GM18520 (cell line): ENCODE results near the gene CD180.

Experiments used
- ATAC-seq: cut with Tn5 transposase; IDR thresholded peaks from one replicate; pipeline ENCODE4 v1.9.1; 2021; ENCODE audit not compliant: unreplicated experiment

Gene CD180

DNA sequence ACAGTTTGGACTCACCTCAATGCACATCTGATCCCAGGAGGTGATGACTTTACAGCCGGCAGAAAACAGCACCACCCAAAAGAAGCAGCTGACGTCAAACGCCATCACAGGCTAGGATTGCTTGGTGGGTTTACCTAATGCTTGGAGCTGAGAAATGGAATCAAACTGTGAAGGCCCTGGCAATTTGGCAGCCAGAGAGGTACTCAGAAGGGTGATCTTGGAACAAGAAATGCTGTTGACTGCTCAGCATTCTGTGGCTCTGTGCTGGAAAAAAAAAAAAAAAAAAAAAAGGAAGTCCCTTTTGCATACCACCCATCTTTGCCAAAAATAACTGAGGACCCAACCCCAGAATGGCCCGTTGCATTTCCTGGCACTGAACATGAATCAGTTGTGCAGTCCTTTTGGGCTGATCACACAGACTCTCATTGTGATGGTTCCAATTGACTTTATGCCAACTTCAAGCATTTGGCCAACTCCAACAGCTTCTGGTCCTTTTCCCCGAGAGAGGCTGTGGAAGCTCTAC is at the start of gene CD180:
CD180 (minus strand) TSS at position 263 of the 523 bp plus-strand sequence; CDS start at position 105, 158 bp downstream.
- ATAC-seq, result no peak

DNA sequence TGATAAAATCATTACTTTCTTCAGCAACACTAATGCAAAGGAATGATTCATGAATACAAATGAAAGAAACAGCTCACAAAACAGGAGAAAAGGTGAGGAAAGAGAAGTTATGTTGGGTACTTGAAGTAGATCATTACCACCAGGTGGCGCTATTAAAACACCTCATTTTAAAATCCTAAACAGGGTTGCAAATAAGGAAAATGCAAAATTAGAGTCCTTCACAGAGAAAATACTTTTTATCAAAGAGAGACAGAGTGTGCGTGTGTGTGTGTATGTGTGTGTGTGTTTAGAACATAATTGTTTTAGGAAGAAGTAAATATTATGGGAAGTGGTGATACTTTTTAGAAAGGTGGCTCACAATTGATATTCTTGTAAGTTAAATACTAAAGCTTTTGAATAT is 49.5 kb upstream of the CD180 start:
- no peak for ATAC-seq

DNA sequence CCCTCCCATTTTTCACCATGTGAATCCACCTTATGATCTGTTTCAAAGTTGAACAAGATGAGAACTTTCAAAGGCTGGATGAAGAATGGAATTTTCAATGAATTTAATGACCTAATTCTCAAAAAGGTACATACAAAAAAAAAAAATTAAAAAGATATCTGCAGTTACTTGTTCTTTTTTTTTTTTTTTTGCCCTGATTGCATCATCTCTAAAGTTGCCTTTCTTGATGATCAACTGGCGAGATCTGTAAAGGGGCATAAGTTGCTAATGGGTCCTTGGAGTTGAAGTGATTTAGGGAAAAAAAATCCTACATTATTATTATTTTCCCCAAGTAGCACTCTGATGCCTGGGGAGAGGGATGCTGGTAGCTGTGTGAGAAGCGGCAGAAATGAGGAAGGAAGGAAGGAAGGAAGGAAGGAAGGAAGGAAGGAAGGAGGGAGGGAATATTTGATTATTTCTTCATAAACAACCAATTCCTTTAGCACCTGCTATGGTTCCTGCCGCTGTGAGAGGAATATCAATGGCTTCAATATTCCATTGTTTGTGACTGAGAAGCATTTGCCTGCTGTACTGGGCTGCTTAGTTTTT is 48.8 kb upstream of the CD180 start:
- no peak for ATAC-seq

DNA sequence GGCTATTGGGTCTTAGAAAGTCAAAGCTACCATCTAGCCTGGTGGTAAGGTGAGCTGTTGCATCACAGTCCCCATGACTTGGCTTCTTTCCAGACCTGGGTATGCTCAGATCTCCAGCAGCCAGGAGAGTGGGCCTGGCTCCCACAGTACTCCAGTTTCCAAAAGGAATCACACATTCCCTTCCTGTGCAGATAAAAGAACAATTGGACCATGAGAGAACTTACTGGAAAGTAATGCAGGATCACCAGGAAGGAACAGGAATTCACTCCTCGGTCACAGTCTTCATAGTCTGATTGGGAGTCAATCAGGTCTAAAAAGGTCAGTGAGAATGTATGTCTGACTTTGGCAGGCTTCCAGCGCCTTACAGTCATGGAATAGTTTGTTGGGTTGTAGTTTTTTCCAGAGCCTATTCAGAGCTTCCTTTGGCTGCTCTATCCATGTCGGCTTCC is 47.8 kb upstream of the CD180 start:
- ATAC-seq, result no peak

DNA sequence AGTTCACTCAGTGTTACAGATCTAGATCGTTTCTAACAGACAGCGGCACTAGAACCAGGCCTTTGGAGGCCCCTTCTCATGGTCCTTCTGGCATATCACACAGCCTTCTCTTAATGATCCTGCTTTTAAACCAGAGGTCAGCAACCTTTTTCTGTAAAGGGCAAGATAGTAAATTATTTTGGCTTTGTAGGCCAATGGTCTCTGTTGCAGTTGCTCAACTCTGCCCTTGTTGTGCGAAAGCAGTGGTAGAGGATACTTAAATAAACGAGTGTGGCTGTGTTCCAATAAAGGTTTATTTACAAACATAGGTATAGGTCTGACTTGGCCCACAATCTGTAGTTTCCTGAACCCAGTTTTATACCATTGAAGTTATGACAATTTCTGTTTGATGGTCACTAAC is 47.3 kb upstream of the CD180 start:
- no peak for ATAC-seq

DNA sequence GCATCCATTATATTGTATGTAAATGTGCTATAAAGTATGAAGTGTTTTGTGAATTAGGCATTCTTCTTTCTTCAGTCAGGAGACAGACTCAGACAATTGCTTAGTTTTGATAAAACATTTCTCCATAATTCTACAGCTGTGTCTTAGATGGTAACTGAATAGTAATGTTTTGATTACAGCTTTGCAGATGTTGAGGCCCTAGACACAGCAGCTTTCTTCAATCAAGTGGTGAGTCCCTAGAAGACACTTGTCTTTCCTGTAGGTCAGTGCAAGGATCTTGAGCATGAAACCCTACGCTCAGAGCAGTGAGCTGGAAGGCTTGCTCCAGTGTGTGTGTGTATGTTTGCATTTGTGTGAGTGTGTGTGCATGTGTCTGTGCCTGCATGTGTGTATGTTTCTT is 46.8 kb upstream of the CD180 start:
- ATAC-seq, result no peak

DNA sequence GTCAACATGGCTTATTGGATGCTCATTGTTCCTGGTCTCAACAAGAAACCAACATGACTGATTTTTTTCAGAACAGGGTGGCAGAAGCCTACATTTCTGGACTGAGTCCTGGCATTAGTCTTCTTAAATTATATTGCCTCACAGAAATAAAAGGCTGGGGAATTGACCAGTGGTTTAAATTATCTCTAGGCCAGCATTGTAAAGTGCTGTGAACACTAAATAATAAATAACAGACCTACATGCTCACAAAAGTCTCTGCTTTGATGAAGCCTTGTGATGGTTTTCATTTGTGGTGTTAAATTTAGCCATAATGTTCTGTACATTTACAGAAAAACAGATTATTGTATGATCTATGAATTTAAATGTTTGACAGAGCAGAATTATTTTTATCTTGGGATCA is 44.7 kb upstream of the CD180 start:
- no peak for ATAC-seq

DNA sequence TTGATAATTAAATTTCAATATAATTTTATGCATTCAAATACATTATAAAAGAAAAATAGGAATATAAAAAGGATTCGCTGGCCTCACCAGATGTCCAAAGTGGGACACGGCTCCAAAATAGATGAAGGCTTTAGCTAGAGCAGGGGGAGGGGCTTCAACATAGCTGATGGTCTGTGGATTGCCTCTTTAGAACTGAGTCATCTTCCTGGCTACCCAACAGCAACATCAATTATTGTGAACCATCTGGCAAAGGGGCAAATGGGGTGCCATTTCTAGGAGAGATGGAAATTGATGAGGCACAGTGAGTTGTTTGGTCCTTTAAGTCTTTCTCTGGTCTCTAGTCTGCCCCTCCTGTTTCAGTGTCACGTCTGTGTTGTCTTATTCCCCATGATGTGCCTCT is 44.2 kb upstream of the CD180 start:
- no peak for ATAC-seq

DNA sequence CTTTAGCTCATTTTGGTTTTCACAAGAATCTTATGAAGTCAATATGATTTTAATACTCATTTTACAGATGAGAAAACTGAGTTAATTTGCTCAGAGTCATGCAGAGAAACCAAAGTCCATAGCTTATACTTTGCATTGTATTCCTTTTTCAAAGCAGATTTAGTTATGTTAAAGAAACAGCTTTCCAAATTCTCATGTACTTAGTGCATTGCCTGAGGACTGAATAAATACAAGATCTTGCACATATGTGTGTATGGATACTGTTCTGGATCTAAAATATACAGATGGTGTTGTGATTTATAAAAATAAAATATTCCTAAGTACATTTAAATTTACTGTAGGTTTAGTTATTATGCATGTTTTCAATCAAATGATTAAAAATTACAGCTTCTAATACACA is 43.5 kb upstream of the CD180 start:
- ATAC-seq, result no peak

DNA sequence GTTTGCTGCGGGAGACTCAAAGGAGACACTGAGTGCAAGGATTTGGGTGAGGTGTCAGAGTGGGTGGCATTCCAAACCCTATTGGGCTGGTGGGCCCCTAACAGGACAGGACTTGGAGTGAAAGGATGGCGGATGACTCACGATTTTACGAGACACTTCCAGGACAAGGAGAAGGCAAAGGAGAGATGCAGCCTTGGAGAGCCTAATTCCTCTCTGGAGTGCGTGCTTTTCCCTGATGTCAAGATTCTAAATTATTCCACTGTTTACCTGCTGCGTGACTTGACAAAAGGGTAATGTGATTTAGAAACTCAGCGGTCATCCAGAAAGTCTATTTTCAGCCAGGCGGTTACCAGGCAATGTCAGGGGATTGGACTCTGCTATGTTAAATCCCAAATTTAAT is 41.6 kb upstream of the CD180 start:
- ATAC-seq, result no peak

DNA sequence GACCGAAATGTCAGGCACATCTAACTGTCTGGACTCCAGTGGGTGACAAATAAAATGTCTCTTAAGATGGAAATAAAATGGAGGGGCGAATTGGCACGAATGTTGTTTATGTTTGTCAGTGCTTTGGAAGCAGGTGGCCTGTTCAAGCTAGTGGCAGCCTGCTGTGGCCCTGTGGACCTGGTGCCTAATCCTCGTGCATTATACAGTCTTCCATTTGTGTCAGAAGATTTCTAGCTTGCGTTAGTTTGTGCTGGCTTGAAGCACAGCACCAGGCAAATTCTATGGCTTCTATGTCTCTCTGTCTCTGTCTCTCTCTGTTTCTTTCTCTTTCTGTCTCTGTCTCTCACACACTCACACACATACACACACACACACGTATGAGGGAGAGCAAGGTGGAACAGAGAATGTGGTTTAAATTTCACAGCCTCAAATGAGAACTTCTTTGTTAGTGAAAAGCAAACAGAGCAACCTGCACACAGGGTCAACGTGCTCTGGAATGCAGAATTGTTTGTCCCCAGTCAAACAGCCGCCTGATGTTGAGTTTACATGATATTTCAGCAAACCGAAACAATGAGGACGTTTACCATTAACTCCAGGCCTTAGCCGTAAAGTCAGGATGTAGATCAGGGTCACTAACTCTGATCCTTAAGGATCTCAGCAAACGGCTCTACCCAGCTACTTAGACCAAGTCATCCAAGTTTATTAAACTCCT is 39.0 kb upstream of the CD180 start:
- ATAC-seq, result no peak

DNA sequence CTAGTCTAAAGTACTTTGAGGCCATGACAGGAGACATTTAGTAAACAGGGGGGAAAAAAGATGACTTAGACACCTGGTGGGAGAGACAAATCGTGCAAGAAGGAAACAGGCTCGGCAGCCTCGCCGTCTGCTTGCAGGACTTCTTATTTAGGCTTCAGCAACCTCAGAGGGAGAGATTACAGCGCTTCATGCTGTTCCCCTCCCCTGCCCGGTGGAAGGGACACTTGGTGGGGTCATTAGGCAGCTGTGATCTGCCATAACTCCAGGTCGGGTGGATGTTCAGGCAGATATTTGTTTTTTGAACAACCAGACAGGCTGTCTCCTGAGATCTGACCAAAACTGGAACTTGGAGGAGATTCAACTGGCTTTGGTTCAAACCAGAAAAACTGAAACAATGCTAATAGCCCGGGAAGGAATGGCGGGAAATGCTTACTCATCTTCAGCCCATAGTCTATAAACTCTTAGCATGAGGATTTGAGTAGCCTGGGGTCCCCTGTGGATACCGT is 38.1 kb upstream of the CD180 start:
- no peak for ATAC-seq

DNA sequence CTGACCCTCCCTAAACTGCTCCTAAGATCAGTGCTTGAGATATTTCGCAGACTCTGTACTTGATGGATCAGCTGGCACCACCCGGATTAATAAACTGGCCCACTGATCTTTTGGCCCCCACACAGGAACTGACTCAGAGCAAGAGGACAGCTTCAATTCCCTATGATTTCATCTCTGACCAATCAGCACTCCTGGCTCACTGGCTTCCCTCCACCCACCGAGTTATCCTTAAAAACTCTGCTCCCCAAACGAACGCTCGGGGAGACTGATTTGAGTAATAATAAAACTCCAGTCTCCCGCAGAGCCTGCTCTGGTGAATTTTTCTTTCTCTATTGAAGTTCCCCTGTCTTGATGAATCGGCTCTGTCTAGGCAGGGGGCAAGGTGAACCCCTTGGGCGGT is 36.5 kb upstream of the CD180 start:
- no peak for ATAC-seq

DNA sequence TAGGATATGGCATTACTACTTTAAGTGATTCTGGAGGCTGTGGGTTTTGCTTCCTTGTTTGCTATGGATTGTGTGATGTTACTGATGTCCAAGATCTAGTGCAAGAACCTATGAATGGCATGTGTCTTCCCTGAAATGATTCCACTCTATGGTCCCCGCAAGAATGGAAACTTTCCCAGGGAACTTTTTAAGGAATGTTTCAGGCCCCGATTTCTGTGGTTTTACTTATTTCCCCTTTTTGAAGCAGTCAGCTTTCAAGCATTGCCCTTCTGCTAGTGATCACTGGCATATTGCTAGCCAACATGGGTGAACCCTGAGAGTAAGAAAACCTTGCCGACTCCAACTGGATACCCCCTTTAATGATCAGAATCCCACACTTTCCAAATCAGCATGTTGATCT is 26.6 kb upstream of the CD180 start:
- ATAC-seq, result no peak

DNA sequence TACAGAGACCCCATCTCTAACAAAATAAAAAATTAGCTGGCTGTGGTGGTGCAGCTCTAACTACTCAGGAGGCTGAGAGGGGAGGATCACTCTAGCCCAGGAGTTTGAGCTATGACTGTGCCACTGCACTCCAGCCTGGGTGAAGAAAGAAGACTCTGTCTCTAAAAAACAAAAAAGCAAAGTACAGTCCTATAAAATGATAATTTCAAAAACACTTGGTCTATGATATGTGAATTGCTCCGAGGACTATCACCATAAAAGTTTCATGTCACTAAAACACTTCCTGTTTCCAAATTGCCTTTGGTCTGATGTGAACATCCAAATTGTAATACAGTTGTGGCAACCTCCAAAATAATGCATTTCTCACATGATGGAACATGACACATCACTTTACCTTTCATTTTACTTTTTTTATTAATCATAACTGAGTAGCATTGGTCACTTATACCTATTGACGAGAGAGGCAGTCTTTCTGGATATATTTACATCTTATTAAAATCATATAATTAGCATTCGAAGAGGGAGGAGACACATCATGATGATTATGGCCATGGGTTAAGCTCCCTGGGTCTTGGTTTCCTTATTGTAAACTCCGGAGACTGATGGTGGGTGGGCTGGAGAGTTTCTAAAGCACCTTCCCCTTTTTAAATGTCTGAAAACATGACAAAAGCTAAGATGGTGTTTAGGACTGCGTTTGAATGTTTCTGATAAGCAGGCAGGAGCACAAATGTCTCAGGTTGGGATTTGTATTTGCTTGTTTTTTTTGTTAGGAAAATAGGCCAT is 25.8 kb upstream of the CD180 start:
- peak; percentile 28 for ATAC-seq

DNA sequence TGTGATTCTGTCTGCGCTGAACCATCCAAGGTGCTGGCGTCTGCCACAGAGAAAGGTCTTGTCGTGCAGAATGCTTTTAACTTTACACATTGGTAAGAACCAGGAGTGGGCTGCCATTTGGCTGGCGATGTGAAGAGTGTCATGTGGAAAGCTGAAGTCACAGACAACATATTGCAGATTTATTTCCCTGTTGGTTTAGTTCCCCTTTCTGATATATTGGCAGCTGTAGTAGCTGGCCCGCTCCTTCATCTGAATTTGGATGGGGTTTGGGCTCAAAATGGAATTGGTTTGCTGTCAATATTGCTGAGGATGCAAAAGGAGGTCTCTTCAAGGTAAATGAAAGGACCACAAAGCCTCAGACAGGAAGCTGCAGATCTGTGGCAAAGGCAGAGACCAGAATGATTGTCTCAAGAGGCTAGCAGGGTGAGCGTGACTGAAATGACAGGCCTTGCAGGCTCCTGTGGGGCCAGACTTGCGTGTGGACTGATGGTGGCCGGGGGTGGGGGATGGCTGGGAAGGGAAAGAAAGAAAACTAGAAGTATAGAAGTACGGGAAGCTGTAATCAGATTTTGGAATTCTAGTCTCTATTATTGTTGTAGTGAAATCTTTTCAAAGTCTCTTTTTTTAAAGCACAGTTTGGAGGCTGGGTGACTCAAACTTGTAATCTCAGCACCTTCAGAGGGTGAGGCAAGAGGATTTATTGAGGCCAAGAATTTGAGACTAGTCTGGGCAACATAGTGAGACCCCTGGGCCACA is 25.1 kb upstream of the CD180 start:
- ATAC-seq, result peak; percentile 89

DNA sequence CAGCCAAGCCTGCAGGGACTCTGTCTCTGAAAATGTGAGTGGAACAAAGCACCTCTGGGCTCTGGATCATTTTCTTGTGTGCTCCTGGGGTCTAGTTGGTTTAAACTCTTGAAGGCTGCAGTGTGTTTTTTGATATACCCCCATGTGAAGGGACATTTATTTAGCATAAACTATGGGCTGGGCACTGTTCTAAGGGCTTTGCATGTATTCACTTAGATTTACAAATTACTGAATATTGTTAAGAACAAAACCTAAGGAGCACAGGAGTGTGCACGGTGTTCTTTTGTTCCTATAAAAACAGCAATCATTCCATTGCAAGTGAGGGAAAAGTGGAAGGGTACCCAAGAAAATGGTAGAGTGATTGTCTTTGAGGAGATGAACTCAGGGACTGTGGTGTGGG is 20.0 kb upstream of the CD180 start:
- no peak for ATAC-seq

DNA sequence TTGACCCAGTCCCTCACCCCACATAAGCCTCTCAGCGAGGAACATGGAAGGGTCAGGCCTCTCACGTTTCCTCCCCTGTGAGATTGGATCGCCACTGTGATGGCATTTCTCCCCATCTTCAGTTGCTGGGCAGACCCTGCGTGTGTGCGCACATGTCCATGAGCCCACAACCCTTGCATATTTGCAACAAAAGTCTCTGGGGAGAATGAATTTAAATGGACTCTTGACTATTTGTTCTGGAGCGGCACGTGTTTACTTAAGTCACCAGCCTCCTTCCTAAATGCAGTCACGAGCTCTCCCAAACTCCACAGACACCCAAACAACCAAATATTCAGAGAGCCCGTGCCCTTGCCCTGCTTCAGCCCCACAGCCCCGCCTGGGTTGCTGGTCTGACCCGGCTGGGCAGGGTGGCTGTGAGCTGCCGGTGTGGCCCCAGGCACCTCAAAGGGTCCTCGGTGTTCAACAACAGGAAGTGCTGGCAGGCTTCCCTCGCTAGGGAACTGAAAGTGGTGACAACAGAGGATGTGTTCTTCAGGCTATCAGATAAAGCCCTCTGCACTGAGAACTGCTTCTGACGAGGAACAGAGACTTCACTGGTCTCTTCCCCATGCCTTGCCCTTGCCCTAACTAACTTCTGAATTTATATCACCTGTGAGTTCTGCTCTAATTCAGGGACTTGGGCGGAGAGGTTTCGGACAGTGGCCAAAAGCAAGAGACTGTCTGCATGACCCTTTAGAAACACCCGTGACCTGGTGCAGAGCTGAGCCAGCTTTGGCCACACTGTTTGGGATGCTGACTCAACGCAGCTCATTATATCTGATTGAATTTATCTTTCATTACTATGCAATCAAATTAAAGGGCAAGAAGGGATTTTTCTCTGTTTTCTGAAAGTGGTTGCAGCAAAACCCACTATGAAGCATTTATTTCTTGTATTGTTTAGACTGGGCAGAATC is 19.2 kb upstream of the CD180 start:
- peak; percentile 99 for ATAC-seq

DNA sequence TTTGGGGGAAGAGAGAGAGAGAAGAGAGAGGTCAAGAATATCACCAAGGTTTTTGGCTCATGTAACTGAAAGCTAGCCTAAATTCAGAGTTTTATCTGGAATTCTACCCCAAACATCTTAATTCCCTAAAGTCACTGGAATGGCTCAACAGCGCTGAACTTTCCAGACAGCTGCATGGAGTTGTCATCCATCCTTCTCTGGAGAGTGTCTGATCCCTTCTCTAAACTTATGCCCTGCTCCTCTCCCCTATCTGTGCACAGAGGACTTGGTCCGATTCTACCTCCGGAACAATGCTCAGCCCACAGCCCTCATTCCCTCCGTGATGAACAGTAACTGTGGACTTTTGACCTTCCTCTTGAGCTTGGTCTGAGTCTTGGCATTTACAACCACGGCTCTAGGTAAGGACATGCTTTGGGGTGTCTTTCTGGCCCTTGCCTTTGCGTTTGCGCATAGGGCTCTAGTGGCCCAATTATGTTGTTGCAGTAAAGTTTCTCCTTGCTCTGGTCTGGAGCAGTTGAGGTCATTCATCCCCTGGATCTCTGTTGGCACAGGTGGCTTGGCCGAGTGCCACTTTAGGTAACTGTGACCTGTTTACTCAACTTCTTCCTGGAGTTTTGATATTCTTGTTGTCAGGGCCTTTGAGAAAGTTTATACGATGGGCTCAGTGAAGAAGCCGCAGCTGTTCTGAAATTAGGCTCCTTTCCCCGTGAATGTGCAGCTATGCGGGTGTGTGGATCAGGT is 18.3 kb upstream of the CD180 start:
- ATAC-seq, result no peak
